H1 (cell line): ENCODE results near the gene EPHA4. TPM values are rescaled to one million over a fixed set of nuclear protein-coding genes. Genes with fewer than 3 reads are reported as not detected.

Source experiments
- CTCF ChIA-PET: fragments of 300-600 bp; sonication (Branson Sonifier 250); formaldehyde crosslinking; loops from one replicate; lab custom pipeline; 2021; ENCODE audit not compliant: partially characterized antibody; lab: Charles Lee
- POLR2A ChIA-PET: fragments of 300-600 bp; sonication (Branson Sonifier 250); formaldehyde crosslinking; loops from one replicate; lab custom pipeline; 2021; ENCODE audit warnings: inconsistent platforms; ENCODE audit not compliant: partially characterized antibody; lab: Charles Lee
- DNase-seq, 2 experiments: peaks; one replicate each; pipeline versions ENCODE4 v3.0.0 to v3.0.0-alpha.2; 2010 to 2022; ENCODE audit warnings: low spot score in 2 of 2, low read depth in 1 of 2, mixed read lengths in 1 of 2
- FAIRE-seq: peaks from 2 replicates; lab custom pipeline; 2011; peaks lifted over from hg19 to GRCh38; lab: Jason Lieb, UNC
- H2AFZ ChIP-seq: 2 replicates; pipeline ENCODE4 v1.8.1; 2012; ENCODE audit warnings: low read length, inconsistent platforms
- H2AK5ac ChIP-seq: 2 replicates; pipeline ENCODE4 v1.6.1; 2013; ENCODE audit warnings: low read depth, low read length
- H2BK120ac ChIP-seq: replicated peaks from 2 replicates; pipeline ENCODE3; 2013; ENCODE audit warnings: low read depth, low read length, inconsistent platforms
- H2BK12ac ChIP-seq: 2 replicates; pipeline ENCODE4 v1.6.1; 2013; ENCODE audit warnings: low read depth, low read length
- H2BK15ac ChIP-seq: 2 replicates; pipeline ENCODE4 v1.6.1; 2013; ENCODE audit warnings: low read length
- H2BK20ac ChIP-seq: 2 replicates; pipeline ENCODE4 v1.6.1; 2013; ENCODE audit warnings: low read length
- H2BK5ac ChIP-seq: 2 replicates; pipeline ENCODE4 v1.6.1; 2013; ENCODE audit warnings: low read depth, low read length
- H3K14ac ChIP-seq: 2 replicates; pipeline ENCODE4 v1.6.1; 2013; ENCODE audit warnings: inconsistent platforms; ENCODE audit not compliant: insufficient read length
- H3K18ac ChIP-seq: 2 replicates; pipeline ENCODE4 v1.6.1; 2013; ENCODE audit warnings: low read length; ENCODE audit errors: extremely low read depth
- H3K23ac ChIP-seq: 2 replicates; pipeline ENCODE4 v1.6.1; 2013; ENCODE audit warnings: inconsistent platforms; ENCODE audit not compliant: insufficient read length
- H3K23me2 ChIP-seq: 2 replicates; pipeline ENCODE4 v1.6.1; 2013; ENCODE audit warnings: low read depth, low read length
- H3K27ac ChIP-seq: 2 replicates; pipeline ENCODE4 v1.6.1; 2011; ENCODE audit warnings: low read depth, low read length, inconsistent platforms
- H3K27me3 ChIP-seq, 4 experiments: replicated peaks in 1 of 4; 1 replicate in 1 of 4; 2 replicates in 3 of 4; pipeline versions ENCODE4 v1.6.1 to v1.8.1; 2011 to 2013; ENCODE audit warnings: low read length in 3 of 4, mild to moderate bottlenecking in 3 of 4, inconsistent platforms in 2 of 4, mixed read lengths in 2 of 4, moderate library complexity in 1 of 4; ENCODE audit not compliant: control insufficient read depth in 3 of 4, insufficient read depth in 3 of 4; ENCODE audit errors: extremely low read depth in 1 of 4
- H3K36me3 ChIP-seq, 4 experiments: 2 replicates each; pipeline versions ENCODE4 v1.6.1 to v1.8.1; 2011 to 2013; ENCODE audit warnings: mild to moderate bottlenecking in 4 of 4, low read length in 3 of 4, moderate library complexity in 2 of 4, control low read depth in 1 of 4, inconsistent platforms in 1 of 4; ENCODE audit not compliant: insufficient read depth in 4 of 4, control insufficient read depth in 2 of 4
- H3K4ac ChIP-seq: replicated peaks from 2 replicates; pipeline ENCODE3; 2013; ENCODE audit warnings: low read length, low read depth, mixed read lengths, inconsistent platforms; ENCODE audit not compliant: insufficient read length
- H3K4me1 ChIP-seq, 4 experiments: replicated peaks in 1 of 4; 1 replicate in 1 of 4; 2 replicates in 3 of 4; pipeline versions ENCODE4 v1.6.1 to v1.8.1; 2011 to 2013; ENCODE audit warnings: low read length in 3 of 4, inconsistent platforms in 2 of 4, mixed read lengths in 1 of 4; ENCODE audit not compliant: insufficient read depth in 4 of 4, control insufficient read depth in 3 of 4
- H3K4me2 ChIP-seq, 2 experiments: 2 replicates each; pipeline versions ENCODE4 v1.6.1 to v1.8.1; 2011 to 2013; ENCODE audit warnings: low read depth in 2 of 2, low read length in 2 of 2, control low read depth in 1 of 2, inconsistent platforms in 1 of 2, mild to moderate bottlenecking in 1 of 2; ENCODE audit not compliant: insufficient read depth in 1 of 2
- H3K4me3 ChIP-seq, 4 experiments: fragments of 200-600, 300-600 bp in 1 of 4; sonication (generic), shearing (Covaris generic), sonication (Bioruptor Twin) in 1 of 4; 2 replicates each; pipeline versions ENCODE4 v1.5.1 to v1.8.1; 2011 to 2016; ENCODE audit warnings: low read length in 4 of 4, low read depth in 3 of 4, control low read depth in 2 of 4, inconsistent platforms in 2 of 4, mild to moderate bottlenecking in 2 of 4, mixed read lengths in 1 of 4, moderate library complexity in 1 of 4; ENCODE audit not compliant: insufficient read depth in 2 of 4; ENCODE audit errors: extremely low read depth in 1 of 4
- H3K56ac ChIP-seq: replicated peaks from 2 replicates; pipeline ENCODE3; 2013; ENCODE audit warnings: low read depth, mild to moderate bottlenecking, mixed read lengths, low read length, inconsistent platforms; ENCODE audit not compliant: insufficient read length
- H3K79me1 ChIP-seq: 2 replicates; pipeline ENCODE4 v1.6.1; 2013; ENCODE audit warnings: low read depth, low read length, control low read depth
- H3K79me2 ChIP-seq, 2 experiments: 2 replicates each; pipeline versions ENCODE4 v1.6.1 to v1.8.1; 2012 to 2013; ENCODE audit warnings: low read length in 2 of 2, mild to moderate bottlenecking in 2 of 2, inconsistent platforms in 1 of 2; ENCODE audit not compliant: insufficient read depth in 2 of 2, control insufficient read depth in 1 of 2
- H3K9ac ChIP-seq, 4 experiments: replicated peaks in 1 of 4; 1 replicate in 1 of 4; 2 replicates in 3 of 4; pipeline versions ENCODE4 v1.6.1 to v1.8.1; 2011 to 2013; ENCODE audit warnings: low read depth in 3 of 4, low read length in 3 of 4, control low read depth in 2 of 4, mild to moderate bottlenecking in 2 of 4, moderate library complexity in 2 of 4, inconsistent platforms in 1 of 4; ENCODE audit errors: extremely low read depth in 1 of 4
- H3K9me3 ChIP-seq, 2 experiments: 2 replicates each; pipeline versions ENCODE4 v1.6.1 to v1.8.1; 2012 to 2013; ENCODE audit warnings: mild to moderate bottlenecking in 2 of 2, moderate library complexity in 2 of 2, control low read depth in 1 of 2, inconsistent platforms in 1 of 2, low read depth in 1 of 2, low read length in 1 of 2, mixed read lengths in 1 of 2; ENCODE audit not compliant: insufficient read depth in 2 of 2
- H4K20me1 ChIP-seq, 2 experiments: replicated peaks in 1 of 2; 2 replicates each; pipeline versions ENCODE3 to v1.8.1; 2011 to 2013; ENCODE audit warnings: inconsistent platforms in 2 of 2, low read length in 2 of 2, mild to moderate bottlenecking in 1 of 2; ENCODE audit not compliant: insufficient read depth in 2 of 2, control insufficient read depth in 1 of 2
- H4K5ac ChIP-seq: 2 replicates; pipeline ENCODE4 v1.6.1; 2013; ENCODE audit warnings: low read length, low read depth, mixed read lengths, inconsistent platforms; ENCODE audit not compliant: insufficient read length
- H4K8ac ChIP-seq: 2 replicates; pipeline ENCODE4 v1.8.0; 2013; ENCODE audit warnings: mild to moderate bottlenecking, moderate library complexity, low read length, inconsistent platforms; ENCODE audit not compliant: insufficient read depth; ENCODE audit errors: extremely low read depth
- H4K91ac ChIP-seq: replicated peaks from 2 replicates; pipeline ENCODE3; 2013; ENCODE audit warnings: low read length, mixed read lengths, inconsistent platforms; ENCODE audit not compliant: insufficient read length
- GABPA ChIP-seq: IDR thresholded peaks from 2 replicates; pipeline ENCODE4 v1.6.1; 2011; ENCODE audit warnings: mild to moderate bottlenecking, low read length, moderate library complexity, borderline replicate concordance; ENCODE audit not compliant: insufficient read depth
- TCF12 ChIP-seq: IDR thresholded peaks from 2 replicates; pipeline ENCODE4 v1.6.1; 2011; ENCODE audit warnings: low read depth, mild to moderate bottlenecking, low read length
- TEAD4 ChIP-seq: IDR thresholded peaks from 2 replicates; pipeline ENCODE4 v1.6.1; 2012; ENCODE audit warnings: low read depth, low read length, inconsistent platforms, mixed read lengths
- WGBS, 2 experiments: shearing (Covaris generic) in 1 of 2; methylation state at CpG; one replicate each; pipeline versions ENCODE4 v1.1.6 to v1.1.7; 2013 to 2015; ENCODE audit warnings: low lambda C conversion rate in 2 of 2, mixed read lengths in 2 of 2, inconsistent platforms in 1 of 2, low coverage in 1 of 2, missing lambda C conversion rate in 1 of 2; ENCODE audit not compliant: insufficient replicate concordance in 2 of 2, insufficient coverage in 1 of 2, insufficient read length in 1 of 2; ENCODE audit errors: extremely low coverage in 1 of 2, missing lambda C conversion rate in 1 of 2; 5-methylcytosine and 5-hydroxymethylcytosine counted together
- polyA plus RNA-seq, 7 experiments: library from polyadenylated mRNA; depleted of rRNA in 3 of 7; stranded (reverse) in 5 of 7; unstranded in 2 of 7; fragments of >200 nt in 5 of 7; fragments of 200-250 nt in 2 of 7; gene quantifications; 1 replicate in 5 of 7; 2 replicates in 1 of 7; 4 replicates in 1 of 7; pipeline versions ENCODE4 v1.2.1 to v1.2.3, GENCODE V29; 2011 to 2013; ENCODE audit warnings: missing spikeins in 2 of 7, mixed read lengths in 2 of 7
- total RNA-seq: library from RNA; stranded (reverse); fragmentation: NEBNext Ultra II Directional; extraction: Animal tissue kit (Norgen Biotek cat#: 25700); gene quantifications from 2 replicates; pipeline ENCODE4 v1.2.1, GENCODE V29; 2021

Gene EPHA4
- total and polyA plus RNA-seq, 2 of the 8 experiments (the other 6 are each of a cell fraction or from before 2014, with no cell fraction given) = 4.3 to 5.7 TPM

DNA sequence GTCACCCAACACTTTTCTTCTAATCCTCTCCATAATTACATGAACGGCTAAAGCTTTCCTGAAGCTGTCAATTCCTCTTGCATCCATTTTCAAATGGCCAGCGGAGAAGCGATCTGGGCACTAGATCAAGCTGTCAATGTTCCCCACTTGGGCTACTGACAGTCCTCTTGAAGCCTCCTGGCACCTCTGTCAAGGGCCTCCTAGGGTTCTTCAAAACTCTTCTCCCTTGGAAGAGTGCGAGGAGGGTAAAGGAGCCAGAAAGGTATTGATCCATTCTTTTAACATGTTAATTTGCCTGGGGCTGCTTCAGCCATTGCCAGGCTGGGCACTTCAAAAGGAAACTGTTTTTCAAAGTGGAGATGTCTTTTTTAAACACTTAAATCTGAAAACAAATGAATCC lies 19.8 kb downstream of the EPHA4 start:
- no peak overlapping the region for H3K23ac ChIP-seq
- no peak overlapping the region for H2BK15ac ChIP-seq
- no peak overlapping the region for H3K27ac ChIP-seq
- H2AK5ac ChIP-seq = no peak overlapping the region
- H4K8ac ChIP-seq = no peak overlapping the region
- ChIA-PET POLR2A (no interaction called here), CTCF (interaction anchor here (1.1 to 1.8 kb wide), 2 partner anchors 12 to 21 kb away, joined by 3 to 5 read pairs; no protein-coding TSS in a partner anchor)
- H3K23me2 ChIP-seq = no peaks in the 10 kb centered on the region; the same call in 1 of the 2 replicates
- H3K18ac ChIP-seq = no peak overlapping the region
- H2BK120ac ChIP-seq = no peak overlapping the region
- no peaks in the 10 kb centered on the region for H3K36me3 ChIP-seq
- DNase-seq (no peak), FAIRE-seq (peak; percentile 78)
- H3K9me3 ChIP-seq = no peaks in the 10 kb centered on the region
- no peak overlapping the region for H4K5ac ChIP-seq
- no peak overlapping the region for H3K56ac ChIP-seq
- no peak overlapping the region for H2BK12ac ChIP-seq
- H2BK5ac ChIP-seq = no peak overlapping the region
- H3K4ac ChIP-seq = no peak overlapping the region
- H3K79me1 ChIP-seq = no peaks in the 10 kb centered on the region
- H2AFZ ChIP-seq = no peak overlapping the region
- no peak overlapping the region for H3K14ac ChIP-seq
- no peak overlapping the region for H2BK20ac ChIP-seq
- H3K9ac ChIP-seq = no peak overlapping the region
- peaks cover 3 to 17% (median 16%) of the 10 kb centered on the region in 4 experiments; a peak in 5 of 7 replicates for H3K4me1 ChIP-seq
- 41% methylated on average over 4 of the region's 4 CpGs; no CpG with 5 or more reads in 1 of the 2 experiments for WGBS, 2 experiments
- H4K91ac ChIP-seq = no peak overlapping the region
- peak overlapping the region in 1 of 2 experiments; percentile 13; a peak in 2 of 4 replicates for H3K4me2 ChIP-seq
- H3K4me3 ChIP-seq = no peak overlapping the region
- H3K79me2 ChIP-seq = no peaks in the 10 kb centered on the region
- H4K20me1 ChIP-seq = peaks cover 0 to 2% of the 10 kb centered on the region in 2 experiments
- H3K27me3 ChIP-seq = no peaks in the 10 kb centered on the region; a peak in 1 of 7 replicates
- TF ChIP-seq GABPA (no peak), TCF12 (no peak), TEAD4 (no peak)
